ACHN (cell line): Measurements from ENCODE around the gene ACAN.
"Not testable (repeated sequence)": the region's sequence is repeated elsewhere in the genome, so short reads cannot be mapped to it uniquely, and the experiment has no call there.

Experiments
- DNase-seq: peaks from one replicate; pipeline ENCODE4 v3.0.0-alpha.2; 2015
- in situ Hi-C: cut with HindIII; loops from 2 replicates; pipeline ENCODE4 v1.10.0; 2017; ENCODE audit warnings: low sequenced_read_pairs, low pct_ligation_motif_present, low pct_unique_long_range_greater_than_20kb

ACAN gene

DNA sequence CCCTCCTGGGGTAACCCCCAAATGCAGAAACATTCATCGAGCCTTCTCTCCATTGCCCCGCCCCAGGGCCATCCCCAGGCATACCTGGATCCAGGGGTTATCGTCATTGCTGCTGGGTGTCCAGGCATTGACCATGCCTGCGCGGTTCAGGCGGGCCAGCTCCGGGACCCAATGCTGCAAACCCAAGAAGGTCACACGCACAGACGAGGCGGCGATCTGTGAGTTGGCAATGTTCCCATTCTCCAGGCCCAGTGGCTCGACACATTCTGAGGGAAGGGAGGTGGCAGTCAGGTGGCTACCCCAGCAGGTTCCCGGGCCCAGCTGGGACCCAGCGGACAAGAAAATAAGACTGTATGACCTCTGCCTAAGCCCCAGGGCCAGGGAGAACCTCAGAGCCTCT lies 103.9 kb downstream of the ACAN start:
- in situ Hi-C loops: no loop called here
- DNase-seq: no peak

GRCh38 chr15:88908123-88908522 lies 104.9 kb downstream of the ACAN start:
- in situ Hi-C loops: no loop called here

DNA sequence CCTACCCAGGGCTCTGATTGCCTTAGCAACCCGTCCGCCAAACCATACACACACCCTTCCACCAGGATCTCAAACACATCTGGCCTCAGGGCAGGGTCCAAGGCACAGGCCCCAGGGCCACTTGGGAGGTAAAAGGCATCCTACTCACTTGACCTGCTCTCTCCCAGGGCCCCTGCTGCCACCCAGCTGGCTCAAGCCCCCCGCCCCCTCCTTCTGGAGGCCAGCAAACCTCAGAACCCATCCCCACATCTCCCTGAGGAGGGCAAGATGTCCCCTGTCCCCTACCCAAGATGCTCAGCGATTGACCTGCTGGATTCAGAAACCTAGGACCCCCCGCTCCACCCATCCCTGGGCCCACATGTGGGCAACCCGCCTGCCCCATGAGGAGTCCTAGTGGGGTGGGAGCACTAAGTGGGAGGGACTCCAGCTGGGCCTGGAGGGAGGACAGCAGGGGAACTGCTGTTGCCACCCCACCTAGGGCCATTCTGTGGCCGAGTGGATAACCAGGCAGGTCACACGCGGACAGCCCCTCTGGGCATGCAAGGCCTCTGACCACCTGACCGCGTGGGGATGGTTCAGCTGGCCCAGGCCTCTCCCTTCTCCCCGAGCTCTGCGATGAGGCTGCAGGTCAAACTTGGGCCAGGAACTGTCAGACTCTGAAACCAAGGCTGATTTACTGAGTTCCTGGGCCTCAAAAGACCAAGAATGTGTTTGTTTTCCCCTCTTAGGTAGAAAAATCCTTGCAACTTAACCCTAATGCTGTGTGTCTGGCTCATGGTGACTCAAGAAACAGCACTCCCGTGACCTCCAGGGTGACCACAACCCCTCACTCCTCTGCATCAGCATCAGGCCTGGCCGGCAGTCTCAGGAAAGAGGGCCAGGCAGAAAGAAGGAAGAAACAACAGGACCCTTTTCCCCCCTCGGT lies 105.7 kb downstream of the ACAN start:
- no peak for DNase-seq
- in situ Hi-C loops: no loop called here

More at GRCh38 chr15:88908123-88908522, 104.9 kb downstream of the ACAN start:
- no peak for DNase-seq

DNA sequence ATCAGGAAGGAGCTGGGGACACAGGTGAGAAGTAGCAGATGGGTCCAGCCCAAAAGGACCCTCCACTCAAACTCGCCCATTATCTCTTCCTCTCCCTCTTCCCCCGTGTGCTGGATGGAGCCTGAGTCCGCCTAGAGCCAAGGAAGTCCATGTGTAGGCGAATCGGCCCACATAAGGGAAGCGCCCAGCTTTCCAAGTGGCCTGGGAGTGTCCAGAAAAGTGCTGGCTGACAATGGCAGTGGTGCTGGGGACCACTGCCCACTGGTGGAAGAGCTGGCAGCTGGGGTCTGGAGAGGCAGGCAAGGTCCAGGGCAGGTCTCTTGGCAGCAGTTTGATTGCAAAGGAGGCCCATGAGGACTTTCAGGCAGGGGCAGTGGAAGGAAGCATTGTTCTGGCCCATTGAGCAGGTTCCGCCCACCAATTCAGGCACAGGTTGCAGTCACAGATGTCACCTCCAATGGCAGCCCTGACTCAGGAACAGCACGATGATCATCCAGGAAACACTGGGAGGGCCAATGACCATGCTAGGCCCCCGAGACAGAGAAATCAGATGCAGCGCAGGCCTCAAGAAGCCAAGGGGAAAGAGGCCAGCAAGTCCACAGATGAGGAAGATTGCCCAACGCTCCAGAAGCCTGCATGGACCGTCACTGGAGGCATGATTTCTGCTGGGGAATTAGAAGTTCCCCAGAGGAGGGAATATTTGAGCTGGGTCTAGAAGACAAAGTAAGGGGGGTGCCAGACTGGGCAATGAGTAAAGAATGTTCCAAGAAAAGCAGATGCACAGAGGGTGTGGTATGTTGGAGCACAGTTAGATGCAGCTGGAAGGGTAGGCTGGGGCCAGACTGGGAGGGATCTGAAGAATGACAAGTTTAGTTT lies 107.0 kb downstream of the ACAN start:
- in situ Hi-C loops: no loop called here

DNA sequence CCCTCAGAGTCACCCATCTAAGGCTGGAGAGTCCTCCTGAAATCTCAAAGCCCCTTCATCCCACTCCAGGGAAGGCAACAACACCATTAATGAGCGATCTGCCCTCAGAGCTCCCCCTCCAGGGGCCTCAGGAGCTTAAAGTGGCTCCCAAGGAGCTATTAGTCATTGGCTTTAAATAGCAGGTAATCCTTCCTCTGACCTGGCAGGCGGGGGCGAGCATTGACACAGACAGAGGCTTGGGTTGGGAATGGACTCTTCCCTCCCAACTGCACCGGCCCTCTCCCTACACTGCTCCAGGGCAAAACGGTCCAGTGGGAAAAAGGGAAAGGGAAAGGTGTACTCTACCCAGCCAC lies 108.5 kb downstream of the ACAN start:
- in situ Hi-C loops: no loop called here

More for the DNA sequence above, 107.0 kb downstream of the ACAN start:
- no peak for DNase-seq

DNA sequence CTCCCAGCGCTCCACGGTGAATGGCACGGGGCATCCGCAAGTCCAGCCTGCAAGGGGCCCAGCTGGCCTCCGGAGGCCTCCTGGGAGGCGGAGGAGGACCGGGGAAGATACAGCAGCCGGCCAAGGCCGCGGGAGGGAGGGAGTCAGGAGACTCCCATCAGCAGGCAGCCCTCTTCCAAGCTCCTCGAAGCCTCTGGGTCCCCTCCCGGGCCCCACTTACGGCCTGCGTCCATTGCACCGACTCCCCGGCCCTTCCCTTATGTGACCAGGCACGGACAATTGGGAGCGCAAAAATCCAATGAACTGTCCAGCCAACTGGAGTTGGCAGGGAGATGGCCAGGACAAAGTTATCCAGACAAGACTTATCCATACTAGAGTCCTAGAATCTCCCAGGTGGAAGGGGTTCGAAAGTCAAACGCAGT lies 109.3 kb downstream of the ACAN start:
- DNase-seq: no peak
- in situ Hi-C loops: no loop called here

More for the DNA sequence above, 108.5 kb downstream of the ACAN start:
- peak; percentile 10 for DNase-seq

DNA sequence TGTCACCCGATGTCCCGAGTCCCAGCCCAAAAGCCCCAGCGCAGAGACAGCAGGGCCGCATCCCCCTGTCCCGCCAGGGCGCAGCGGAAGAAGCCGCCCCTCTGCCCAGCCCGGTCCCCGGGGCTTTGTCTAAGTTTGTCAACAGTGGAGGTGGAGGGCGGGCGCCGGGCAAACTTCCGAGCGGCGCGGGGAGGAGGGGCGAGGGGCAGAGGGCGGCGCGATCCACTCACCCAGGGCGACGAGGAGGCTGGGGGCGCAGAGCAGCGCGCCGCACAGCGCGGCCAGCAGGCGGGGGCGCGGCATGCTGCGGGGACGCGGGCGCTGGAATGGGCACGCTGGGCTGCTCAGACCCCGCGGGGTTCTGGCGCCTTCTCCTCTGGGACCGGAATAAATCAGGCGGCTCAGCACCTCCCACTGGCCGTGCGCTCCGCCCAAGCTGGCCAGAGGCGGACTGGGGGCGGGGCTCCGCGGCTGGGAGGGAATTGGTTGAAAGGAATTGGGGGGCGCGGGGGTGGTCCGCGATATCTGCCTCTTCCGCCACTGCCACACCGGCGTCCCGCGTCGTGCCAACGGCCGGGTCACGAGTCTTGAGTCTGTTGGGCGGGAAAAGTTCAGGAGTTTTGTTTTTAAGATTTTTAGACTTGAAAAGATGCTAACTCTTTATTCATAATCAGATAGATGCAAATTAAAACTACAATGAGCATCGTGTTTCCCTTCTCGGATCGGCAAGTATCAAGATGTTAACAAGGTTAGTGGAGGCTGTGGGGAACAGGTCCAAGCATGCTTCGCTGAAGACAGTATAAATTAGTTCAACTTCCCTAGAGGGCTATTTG lies 110.0 kb downstream of the ACAN start, which contains the start of gene MFGE8:
Gene MFGE8 (minus strand): TSS at position 363 of the 833 bp plus-strand sequence. CDS start 60 bp downstream, at position 303.
- in situ Hi-C loops: no loop called here

GRCh38 chr15:88913850-88914169 lies 110.6 kb downstream of the ACAN start:
- in situ Hi-C loops: no loop called here
- no peak for DNase-seq

More for the DNA sequence above, 110.0 kb downstream of the ACAN start, which contains the start of gene MFGE8:
- peak; percentile 59 for DNase-seq

DNA sequence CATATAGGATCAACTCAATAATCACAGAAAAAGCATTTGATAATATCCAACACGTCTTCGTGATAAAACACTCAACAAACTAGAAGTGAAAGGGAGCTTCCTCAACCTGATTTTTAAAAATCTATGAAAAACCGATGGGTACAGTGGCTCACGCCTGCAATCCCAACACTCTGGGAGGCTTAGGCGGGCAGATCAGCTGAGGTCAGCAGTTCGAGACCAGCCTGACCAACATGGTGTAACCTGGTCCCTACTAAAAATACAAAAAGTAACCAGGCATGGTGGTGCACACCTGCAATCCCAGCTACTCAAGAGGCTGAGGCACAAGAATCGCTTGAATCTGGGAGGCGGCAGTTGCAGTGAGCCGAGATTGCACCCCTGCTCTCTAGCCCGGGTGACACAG lies 112.1 kb downstream of the ACAN start:
- in situ Hi-C loops: no loop called here

DNA sequence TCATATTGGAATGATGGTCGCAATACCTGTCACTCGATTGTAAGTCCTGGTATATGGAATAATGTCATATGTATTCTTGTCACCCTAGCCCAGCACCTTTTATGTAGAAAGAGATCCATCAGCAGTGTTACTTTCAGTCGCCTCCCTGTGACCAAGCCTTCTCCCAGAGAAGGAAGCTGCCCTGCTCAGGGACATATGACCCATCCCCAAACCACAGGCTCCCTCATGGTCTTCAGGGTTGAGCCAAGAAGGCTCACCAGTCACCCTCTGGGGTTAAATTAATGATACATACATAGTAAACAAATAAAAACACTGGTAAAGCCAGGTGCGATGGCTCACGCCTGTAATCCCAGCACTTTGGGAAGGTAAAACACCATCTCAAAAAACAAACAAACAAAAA lies 114.5 kb downstream of the ACAN start:
- no peak for DNase-seq
- in situ Hi-C loops: no loop called here

More for the DNA sequence above, 112.1 kb downstream of the ACAN start:
- no peak for DNase-seq

DNA sequence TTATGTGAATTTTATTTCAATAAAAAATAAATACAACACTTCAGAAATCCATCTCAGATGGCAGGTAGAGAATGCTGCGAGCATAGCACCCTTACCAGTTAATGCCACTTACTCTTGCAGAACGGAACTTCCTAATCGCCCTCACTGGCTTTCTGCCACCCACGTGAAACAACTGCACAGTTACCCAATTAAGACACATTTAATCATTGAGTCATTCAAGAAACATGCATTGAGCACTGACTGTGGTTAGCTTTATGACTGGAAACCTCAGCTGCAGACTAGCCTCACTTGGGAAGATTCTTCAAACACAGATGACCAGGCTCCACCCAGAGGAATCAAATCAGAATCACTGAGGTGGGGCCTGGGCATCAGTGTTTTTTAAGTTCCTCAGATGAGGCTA lies 115.5 kb downstream of the ACAN start:
- peak; percentile 94 for DNase-seq
- in situ Hi-C loops: no loop called here

GRCh38 chr15:88920186-88920891 lies 117.1 kb downstream of the ACAN start:
- in situ Hi-C loops: no loop called here
- peak; percentile 63 for DNase-seq

GRCh38 chr15:88920892-88921435 lies 117.7 kb downstream of the ACAN start:
- peak; percentile 61 for DNase-seq
- in situ Hi-C loops: not testable (repeated sequence)
